Central memory CD4-positive, alpha-beta T cell (primary cell): Measurements from ENCODE around the gene ELF5.

ENCODE experiments used
- DNase-seq: peaks from one replicate; pipeline ENCODE4 v3.0.0; 2022

ELF5 gene

DNA sequence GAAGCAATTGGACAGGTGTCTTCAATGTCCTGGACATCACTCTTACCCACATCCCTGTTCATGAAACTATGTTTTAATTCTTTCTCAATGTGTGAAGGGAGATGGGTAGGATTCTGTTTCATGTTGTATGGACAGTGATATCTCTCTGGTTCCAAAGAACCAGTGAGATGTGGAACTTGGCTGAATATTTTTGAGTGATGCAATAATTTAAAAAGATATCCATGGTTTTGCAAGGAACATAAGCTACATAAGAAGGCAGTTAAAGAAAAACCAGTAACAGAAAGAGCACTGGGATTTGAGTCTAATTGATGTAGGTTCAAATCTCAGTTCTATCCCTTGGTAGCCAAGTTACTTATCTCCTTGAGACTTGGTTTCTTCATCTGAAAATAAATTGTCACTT is 7.7 kb upstream of the ELF5 start:
- DNase-seq, result no peak

DNA sequence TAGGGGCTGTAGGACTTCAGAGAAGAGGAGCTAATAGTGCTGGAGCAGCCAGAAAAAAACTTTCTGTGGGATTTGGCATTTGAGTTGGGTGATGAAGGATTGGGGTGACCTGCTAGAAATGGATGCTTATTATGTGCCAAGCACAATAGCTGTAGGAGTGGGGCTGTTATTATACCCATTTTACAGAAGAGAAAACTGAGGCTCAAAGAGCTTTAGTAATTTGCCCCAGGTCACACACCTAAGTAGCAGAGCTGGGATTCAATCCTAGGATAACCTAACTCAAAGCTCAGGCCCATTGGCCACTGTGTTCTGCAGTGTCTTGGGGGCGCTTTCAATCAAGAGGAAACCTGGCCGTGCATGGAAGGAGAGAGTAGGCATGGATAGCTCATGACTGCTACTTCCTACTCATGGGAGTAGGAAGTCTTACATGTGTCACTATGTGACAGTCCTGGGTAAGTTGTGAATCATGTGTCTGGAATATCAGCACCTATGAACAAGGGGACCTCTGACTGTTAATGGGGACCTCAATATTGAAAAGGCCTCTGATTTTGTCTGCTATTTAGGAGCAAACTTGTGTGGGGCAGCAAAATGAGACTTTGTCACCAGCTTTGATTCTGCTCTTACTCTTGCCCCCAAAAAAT is 6.1 kb upstream of the ELF5 start:
- no peak for DNase-seq

DNA sequence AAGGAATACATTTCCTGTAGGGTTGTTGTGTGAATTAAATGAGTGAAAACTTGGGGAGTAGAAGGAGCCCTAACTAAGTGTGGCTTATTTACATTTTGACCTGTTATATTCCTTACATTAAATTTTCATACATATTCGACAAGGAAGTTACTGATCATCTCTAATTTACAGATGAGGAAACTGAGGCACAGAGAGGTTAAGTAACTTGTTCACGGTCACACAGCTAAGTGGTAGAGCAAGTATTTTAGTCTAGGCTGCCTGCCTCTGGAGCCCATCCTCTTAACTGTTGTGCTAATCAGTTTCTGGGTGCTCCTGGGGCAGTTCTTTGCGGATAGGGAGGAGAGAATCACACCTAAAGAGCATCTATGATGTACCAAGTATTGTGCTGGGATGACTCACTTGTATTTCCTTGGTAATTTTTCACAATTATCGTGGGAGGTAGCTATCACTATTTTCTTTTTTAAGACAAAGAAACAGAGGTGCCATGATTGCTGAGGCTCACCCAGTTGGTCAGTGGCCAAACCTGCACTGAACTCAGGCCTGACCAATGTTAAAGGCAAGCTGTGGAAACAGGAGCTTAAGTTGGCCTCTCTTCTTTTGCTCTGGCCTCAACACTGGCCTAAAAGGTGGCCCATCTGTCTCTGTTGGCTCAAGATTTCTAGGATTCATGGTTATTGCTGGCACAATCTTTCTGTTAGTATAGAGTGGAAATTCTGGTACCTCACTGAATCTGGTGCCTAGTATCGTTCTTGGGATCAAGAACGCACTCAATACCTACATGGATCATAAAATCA is 2.9 kb upstream of the ELF5 start:
- DNase-seq, result no peak

DNA sequence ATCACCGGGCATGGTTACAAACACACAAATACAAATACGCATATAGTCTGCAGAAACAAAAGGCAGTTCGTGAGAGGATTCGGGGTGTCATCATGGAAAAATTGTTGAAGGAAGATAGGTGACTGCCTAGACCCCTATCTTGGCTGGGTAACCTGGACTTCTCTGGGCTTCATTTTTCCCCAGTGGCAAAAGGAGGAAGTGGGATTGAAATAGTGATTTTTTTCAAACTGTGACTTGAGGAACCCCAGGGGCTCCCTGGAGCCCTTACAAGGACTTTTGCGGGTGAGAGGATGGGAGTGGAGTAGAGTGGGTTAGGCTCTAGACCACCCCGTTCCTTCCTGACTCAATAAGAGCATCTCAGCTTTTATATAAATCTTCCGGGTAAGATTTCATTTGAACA is 1.0 kb upstream of the ELF5 start:
- DNase-seq, result no peak

DNA sequence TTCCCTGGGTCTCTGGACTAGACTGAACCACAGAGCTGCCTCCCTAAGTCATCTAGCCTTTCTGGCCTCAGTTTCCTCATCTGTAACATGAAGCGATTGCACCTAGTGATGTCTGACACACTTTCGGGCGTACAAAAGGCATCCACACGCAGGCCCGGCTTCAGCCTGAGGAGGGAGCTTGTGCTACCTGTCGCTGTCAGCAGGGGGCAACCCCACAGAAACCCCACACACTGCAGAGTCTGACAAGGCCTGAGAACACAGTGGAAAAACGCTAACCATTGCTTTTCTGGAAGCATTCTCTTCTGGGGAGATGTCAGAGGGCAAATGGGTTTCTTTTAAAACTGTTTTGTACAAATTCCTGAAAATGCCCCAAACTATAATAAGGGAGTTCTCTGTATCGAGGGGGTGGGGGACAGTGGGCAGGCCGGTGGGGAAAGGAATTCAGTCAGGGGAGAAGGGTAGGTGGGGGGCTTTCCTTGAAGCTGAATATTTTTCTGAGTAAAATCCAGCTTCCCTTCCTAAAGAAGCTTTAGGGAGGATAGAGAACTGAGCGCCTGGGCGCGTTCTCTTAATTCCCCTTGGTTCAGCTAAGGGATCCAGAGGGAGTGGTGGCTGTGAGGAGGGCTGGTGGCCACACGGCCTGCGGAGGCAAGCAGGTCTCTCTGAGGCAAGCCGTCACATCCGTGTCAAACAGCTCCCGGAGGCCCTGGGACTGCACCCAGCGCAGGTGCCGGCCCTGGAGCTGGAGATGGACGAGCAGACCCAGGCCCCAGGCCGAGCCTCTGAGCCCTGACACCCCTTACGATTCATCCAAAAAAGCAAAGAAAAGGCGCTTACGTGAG is 533 bp downstream of the ELF5 start:
- peak; percentile 3 for DNase-seq

DNA sequence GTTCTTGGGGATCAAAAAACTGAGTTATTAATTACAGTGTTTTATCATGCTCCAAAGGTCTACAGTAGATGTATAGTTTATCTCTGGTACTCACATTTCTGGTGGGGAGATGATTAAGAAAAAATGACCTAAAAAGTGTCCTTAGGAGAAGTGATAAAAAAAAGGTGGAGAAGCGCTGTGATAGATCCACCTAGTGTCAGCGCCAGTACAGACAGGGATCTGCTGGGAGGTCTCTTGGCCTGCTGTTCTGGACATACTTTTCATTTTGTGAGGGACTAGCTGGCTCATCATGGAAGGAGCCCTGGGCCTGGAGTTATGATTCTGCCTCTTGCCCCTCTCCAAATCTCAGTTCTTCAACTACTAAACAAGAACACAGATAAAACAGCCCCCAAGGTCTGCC is 2.9 kb downstream of the ELF5 start:
- no peak for DNase-seq

DNA sequence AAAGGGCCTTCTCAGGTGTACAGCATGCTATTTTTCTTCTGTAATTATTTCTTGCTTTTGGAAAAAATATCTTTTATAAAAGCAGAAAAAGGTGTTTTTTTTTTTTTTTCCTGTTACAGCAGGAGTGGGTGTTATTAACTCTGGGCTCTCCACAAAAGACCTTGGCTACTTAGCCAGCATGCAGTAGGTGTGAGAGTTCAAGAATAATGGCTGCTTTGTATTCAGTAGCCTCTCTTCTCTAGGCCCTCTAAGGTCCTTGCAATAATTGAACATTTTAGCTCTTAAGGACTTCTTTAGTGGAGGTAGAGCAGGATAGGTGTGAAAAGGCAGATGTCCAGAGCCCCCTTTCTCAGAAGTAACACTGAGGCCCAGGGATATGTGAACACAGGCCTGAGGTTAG is 3.4 kb downstream of the ELF5 start:
- DNase-seq, result no peak

DNA sequence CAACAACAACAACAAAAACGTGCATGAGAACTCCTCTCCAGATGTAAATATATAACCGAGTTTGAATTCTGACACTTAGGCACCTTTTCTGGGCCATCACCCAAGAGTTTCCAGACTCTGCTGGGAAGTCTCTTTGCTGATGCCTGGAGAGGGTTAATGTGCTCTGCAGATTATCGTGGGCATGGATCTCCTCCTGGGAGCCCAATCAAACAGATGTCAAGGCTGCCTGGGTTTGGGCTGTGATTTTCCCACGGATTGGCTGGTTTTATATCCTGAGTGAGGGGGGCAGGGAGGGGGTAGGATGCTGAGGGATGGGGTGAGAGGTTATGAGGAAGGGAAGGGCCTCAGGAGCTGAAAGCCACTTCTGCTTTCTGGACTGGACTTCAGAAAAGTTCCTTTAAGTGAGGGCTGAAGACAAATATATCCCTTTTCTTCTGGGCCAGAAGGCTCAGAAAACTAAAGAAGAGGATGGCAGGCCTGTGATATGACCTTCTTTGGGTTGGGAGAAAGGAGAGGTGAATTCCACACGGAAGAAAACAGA is 4.2 kb downstream of the ELF5 start:
- DNase-seq, result no peak

DNA sequence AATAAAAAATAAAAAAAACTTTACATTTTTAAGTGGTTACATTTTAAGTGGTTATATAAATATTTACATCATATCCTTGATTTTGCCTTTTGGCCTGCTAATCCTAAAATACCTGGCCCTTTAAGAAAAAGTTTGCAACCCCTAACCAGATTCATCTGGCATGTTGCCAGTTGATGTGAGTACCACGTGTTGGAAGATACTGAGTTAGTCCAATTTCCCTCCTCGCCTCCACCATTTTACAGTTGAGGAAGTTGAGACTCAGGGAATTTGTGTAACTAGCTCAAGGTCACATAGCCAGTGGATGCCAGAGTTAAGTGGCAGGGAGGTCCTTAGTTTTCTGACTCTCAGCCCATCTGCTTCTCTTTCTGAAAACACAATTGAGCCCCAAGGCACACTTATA is 5.1 kb downstream of the ELF5 start:
- no peak for DNase-seq

DNA sequence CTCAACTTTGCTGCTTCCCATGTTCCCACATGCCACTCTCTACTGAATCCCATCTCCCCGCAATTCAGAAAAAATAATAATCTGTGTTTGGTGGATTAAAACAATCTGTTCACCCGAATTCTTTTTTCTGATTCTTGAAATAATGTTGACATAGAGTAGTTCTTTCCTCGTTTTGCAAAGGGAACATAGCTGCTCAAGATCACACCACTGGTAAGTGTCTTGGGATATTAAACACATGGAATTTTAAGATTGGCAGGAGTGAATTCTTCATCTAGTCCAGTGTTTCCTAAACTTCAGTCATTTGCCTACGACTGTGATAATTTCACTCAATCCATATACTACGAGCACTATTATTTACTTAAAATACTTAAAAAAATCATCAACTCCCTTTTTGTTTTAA is 6.0 kb downstream of the ELF5 start:
- no peak for DNase-seq

DNA sequence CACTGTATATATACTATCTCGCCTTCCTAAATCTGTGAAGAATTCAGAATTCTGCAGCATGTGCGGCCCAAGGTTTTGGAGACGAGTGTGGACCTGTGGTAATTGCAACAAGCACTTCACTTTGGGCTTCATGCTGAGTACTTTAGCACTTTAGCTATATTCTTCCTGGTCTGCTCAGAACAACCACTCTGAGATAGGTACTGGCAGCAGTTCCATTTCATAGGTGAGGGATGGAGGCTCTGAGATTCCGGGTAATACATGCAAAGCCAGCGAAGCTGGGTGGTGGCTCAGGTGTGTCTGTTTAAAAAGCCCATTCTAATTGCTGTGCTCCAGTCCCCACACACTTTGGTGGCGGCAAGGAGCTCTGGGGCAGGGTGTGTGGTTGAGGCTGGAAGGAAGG is 6.4 kb downstream of the ELF5 start:
- no peak for DNase-seq

DNA sequence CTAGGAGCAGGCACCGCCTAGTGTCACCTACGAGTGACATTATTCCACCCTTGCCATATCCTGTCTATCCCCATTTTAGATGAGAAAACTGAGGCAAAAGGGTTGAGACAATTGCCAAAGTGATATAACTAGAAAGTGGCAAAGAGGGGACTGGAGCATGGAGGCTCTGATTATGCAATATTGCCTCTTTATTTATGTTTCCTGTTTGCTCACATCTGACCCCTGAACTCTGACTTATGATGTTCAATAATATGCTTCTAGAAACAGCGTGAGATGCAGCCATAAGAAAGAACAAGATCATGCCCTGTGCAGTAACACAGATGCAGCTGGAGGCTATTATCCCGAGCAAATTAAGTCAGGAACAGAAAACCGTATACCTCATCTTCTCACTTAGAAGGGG is 7.7 kb downstream of the ELF5 start:
- DNase-seq, result no peak

DNA sequence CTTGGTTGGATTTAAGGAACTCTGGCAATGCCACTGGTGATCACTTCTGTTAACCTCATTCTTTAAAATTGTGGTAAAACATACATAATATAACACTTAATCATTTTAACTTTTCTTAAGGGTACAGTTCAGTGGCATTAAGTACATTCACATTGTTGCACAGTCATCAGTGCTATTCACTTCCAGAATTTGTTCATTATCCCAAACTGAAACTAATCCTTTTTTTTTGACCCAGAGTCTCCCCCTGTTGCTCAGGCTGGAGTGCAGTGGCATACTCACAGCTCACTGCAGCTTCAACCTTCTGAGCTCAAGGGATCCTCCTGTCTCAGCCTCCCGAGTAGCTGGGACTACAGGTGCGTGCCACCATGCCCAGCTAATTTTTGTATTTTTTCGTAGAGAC is 10.6 kb downstream of the ELF5 start:
- DNase-seq, result no peak

DNA sequence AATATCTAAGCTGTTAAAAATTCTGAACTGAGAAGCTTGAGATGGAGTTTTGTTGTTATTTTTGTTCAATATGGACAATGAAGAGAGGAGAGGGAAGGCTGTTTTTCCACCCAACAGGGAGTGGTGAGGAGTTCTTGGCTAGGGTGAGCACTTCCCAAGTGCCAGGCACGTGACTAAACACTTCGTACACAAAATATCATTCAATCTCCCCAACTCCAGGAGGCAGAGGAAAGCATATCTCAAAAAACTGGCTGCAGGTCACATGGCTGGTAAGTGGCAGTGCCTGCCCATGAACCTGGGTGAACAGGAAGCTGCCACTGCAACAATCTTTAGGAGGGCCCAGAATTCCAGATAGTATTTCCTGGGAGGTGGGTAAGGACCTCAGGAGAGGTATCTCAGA is 11.6 kb downstream of the ELF5 start:
- DNase-seq, result no peak

DNA sequence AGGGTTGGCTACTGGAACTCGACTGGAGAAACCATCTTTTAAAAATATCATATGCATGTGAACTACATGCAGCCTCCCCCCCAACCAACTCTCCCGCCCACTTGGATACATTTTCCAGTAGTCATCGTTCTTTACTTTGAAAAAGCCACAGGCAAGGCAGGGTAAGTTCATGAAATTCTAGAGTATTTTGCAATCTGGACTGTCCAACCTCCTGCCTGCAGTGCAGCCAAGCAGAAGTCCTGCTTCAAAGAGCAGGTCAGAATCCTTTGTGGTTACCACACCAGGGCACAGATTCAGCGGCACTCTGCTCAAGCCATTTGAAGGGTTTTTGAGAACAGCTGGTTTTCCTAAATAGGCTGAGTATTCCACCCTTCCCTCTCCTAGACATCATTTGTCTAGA is 12.1 kb downstream of the ELF5 start:
- DNase-seq, result no peak

DNA sequence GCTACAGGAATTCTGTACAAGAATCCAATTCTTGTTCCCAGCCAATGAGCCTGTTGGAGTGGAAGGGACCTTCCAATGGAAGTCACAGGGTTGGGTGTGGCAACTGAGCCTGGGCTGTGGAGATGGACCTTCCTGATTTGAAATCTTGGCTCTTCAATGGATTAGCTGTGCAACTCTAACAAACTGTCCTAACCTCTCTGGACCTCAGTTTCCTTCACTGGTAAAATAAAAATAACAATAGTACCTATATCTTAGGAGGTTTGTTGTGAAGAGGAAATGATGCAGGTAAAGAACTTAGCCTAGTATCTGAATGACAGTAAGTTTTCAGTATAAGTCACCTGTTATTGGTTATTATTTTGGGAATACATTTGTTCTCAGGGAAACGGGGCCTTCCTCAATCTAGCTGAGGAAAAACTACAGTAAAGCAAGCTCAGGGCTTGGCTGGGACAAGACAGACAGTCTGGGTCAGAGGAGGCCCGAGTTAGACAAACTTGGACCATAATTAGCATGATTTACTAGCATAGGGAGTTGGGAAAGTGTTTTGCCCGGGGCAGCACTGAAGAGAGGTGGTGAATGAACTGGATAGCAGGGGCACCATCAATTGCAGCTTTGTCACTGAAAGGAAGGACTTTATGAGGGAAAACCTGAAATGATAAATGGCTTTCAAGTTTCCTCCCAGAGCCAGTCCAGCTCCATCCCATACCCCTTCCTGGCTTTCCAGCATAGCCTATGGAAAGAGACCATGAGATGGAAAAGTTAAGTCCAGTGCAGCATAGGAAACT is 13.7 kb downstream of the ELF5 start:
- no peak for DNase-seq

DNA sequence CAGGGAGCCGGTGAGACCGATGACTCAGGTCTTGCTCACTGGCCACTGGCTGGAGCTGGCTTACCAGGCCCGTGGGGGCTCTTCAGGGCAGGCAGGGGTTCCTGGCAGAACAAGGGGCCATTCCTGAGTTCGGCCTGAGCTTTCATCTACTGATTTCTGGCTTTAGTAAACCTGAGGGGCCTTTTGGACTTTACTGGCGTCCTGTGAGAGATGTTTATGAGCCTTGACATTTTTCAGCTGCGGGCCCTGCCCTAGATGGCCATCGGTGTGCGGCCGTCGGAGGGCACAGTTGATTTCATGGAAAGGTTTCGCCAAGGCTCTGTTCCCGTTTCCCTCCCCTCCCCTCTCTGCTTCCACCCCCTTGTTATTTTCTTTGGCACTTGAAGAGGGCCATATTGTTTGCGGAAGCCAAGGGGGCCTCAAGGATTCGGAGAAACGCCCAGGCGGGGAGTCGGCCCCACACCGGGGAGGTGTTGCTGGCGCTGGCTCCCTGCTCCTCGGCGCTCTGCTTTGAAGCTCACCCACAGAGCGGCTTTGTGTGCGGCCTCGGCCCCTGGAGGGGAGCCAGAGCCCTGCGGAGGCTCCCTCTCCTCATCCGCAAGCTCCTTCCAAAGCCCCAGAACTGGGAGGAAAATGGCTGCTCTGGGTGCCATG is 17.7 kb downstream of the ELF5 start:
- no peak for DNase-seq

DNA sequence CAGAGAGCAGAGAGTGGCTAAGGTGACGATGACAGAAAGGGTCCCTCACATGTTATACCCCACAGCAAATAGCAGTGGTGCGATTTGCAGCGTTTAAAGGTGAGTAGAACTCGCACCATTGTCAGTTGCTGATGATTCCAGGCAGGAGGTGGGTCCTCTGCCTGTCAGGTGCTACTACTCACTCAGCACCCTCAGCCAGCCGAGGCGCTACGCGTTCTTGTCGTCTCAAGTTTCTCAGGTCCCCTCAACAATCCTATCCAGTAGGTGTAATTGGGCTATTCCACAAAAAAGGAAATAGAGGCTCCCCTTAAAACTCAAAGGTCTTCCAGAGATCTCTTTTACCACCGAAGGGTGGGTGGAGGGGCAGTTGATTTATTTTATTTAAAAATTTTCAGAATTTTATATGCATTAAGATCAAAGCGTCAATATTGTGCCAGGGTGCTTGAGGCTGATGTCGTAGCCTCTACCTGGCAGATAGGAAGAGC is 18.3 kb downstream of the ELF5 start:
- no peak for DNase-seq

DNA sequence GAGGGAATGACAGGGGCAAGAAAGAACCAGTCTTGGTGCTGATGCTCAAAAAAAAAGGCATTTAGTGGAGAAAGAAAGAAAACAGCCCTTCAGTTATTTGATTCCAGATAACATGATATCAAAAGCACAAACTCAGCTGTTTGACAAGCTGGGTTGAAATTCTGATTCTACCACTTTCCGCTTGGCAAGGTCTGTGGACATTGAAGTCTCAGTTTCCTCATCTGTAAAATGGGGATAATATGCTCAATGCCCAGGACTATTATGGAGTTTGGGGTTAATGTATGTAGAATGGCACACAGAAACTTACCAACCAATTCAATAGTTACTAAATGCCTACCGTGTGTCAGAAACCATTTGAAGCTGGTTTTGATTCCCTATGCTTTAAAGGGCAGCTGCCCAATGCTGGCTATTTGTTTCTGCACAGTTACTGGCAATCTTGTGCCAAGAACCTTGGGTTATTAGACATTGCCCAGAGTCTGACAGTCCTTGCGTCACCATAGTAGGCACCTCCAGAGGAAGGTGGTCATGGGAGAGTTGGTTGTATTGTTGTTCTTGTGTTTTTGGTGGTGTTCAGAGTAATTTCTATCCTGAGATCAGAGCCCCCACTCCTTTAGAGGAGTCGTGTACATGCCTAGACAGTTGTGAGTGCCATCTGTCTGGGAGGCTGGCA is 19.5 kb downstream of the ELF5 start:
- DNase-seq, result no peak

DNA sequence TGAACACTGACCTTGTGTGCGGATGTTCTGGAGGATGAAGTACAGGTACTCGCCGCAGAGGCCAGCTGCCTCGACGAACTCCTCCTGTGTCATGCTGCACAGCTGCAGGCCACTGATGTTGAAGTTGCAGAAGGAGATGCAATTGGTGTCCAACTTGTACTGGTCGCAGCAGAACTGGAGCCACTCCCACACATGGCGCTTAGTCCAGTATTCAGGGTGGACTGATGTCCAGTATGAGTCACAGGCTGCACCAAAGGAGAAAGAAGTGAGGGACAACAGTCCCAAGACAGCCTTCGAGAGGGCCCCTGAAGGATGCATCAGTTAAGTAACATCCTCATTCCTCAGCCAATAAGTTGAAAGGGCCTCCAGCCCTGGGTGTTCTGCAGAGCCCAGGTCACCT is 20.1 kb downstream of the ELF5 start:
- no peak for DNase-seq

DNA sequence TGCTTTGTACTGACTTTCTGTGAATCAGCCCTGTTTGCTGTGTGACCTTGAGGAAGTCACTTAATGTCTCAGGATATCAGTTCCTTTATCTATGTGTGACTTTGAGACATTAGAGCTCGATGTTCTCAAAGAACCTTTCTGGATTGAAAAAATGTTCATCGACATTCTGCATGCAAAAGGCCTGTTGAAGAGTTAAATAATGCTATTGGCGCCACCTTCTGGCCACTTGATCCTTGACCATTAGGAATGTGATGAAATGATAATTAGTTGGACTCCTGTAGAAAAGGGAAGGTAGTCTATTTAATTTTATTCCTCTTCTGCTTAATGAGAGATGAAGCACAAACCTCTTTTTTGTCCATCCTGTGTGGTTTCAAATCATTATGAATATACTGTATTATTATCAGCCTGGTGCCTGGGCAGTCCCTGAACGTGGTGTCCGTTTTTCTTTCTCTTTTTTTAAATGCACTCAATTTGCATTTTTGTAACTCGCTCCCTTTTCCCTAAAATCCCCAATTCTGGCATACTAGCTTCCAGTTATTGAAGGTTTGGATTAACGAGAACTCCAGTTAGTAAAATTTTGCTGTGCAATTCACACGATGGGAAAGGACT is 20.7 kb downstream of the ELF5 start:
- no peak for DNase-seq
